ENCODE results near the gene EPC1.

Gene EPC1

DNA sequence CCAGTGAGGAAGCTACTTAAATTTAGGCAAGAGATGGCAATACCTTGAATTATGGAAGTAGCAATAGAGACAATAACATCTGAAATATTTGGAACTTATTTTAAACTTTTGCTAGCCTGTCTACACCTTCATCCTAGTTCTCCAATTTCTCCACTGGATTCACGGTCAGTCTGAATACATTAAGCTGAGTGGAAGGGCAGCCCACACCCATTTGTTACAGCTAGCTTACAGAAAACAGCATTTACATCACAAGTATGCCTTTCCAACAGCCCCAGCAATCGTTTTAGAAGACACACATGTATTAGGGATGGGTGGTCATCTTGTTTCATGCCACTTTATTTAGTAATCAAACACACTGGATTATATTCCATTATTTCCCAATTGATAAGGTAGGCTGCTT is 16.7 kb downstream of the EPC1 start:
- no peak for DNase-seq

DNA sequence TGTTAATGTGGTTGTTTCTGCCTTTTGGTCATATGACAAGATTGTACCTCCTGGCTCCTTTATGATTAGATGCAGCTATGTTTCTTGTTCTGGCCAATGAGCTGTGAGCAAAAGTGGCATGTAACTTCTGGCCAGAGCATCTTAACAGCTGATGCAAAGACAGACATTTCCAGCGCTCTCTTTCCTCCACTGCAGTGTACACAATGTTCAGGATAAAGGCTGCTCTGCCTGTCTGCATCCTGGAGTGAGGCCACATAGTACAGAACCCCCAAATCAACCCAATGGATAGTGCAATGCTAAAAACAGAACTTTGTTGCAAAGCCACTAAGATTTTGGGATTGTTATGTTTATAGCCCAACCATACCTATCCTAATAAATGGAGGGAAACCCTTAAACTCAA is 17.9 kb downstream of the EPC1 start:
- no peak for DNase-seq

GRCh38 chr10:32328499-32328898 is 18.5 kb downstream of the EPC1 start:
- no peak for DNase-seq

GRCh38 chr10:32327364-32327691 is 19.6 kb downstream of the EPC1 start:
- no peak for DNase-seq

DNA sequence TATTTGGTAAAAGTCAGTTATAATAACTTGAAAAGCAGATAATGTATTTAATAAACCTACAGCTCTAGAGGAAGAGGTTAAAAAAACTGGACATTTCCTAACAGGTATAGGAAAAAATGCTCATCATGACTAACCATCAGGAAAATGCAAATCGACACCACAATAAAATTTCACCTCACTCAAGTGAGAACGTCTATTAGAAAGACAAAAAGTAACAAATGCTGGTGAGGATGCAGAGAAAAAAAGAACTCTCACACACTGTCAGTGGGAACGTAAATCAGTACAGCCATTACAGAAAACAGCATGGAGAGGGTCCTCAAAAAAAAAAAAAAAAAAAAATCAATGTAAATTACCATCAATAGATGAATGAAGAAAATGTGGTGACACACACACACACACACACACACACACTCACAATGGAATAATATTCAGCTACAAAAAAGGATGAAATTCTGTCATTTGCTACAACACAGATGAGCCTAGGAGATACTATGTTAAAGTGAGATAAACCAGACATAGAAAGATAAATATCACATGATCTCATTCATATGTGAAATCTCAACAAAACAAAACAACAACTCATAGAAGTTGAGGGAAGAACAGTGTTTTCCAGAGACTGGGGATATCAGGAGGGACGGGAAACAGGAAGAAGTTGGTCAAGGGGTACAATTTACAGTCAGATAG is 20.1 kb downstream of the EPC1 start:
- no peak for DNase-seq

DNA sequence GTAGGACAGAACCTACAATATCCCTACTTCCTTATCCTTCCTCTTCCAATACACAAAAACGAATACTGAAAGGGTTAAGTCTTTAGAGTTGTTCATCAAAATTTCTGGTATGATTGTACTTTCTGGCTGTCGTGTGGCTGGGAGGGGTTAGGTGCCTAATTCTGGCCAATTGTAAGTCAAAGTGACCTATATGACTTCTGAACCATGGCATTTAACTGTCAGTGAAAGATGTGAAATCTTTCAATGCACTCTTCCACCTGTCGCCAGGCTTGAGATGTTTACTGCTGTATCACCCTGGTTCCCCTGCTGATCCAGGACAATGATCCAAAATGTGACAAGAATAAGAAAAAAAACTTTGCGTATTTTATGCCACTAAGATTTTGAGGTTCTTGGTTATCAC is 20.8 kb downstream of the EPC1 start:
- no peak for DNase-seq

DNA sequence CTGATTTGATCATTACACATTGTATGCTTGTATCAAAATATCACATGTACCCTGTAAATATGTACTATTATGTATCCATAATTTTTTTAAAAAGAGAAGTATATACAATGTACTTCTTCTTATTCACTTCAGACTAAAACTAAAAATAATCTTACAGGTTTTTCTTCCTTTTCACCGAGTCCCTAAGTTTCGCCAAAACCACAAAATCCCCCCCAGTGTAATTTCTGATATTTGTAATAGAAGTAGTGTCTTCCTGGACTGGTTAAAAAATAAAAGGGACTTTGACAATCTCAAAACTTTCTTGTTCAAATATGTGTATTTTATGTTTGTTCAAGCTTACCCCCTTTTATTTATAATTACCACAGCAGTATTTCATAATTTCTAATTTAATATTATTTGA is 23.9 kb downstream of the EPC1 start:
- DNase-seq: no peak

- no peak for DNase-seq
Observed at GRCh38 chr10:32321016-32321631, 25.8 kb downstream of the EPC1 start.

DNA sequence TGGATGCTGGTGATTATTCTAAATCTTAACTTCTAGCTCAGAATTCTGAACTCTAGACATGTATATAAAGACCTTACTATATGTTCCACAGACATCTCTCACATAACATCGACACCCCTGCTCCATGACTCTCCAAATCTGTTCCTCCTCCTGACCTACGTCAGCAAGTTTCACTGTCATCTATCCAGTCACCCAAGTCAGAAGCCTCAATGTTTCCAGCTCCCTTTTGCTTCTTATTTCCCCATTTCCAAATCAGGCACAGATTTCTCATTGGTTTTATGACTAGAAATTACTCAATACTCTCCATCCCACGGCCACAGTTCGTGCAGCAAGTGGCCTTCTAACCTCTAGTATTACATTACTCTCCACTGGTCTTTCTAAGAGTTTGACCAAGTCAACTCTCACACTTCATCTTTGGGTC is 28.5 kb downstream of the EPC1 start:
- no peak for DNase-seq

DNA sequence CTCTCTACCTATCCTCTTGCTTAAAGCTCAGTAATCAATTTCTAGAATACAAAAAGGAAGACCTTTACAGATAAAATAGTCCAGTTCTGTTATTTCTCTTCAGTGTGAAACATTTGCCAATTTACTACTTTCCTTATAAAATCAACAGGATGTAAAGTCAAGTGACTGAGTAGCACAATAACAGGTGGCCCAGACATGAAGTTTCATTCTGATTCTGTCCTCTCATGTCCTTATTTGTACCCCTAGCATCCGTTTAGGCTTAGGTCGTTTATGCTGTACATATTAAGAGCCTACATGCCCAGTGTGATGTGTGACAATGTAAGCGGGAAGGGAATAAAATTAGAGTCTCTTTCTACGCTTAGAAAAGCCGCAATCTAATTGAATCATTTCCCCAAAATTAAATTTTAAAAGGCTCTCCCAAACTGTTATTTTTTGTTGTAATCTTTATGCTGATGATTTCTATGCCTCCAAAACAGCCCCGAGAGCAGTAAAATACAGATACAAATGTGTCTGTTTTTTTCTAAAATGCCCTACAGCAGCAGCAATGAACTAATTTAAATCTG is 29.1 kb downstream of the EPC1 start:
- no peak for DNase-seq

GRCh38 chr10:32315424-32315823 is 31.5 kb downstream of the EPC1 start:
- DNase-seq: no peak

- no peak for DNase-seq
Observed at GRCh38 chr10:32314588-32314987, 32.4 kb downstream of the EPC1 start.

GRCh38 chr10:32308027-32308603 is 38.8 kb downstream of the EPC1 start:
- DNase-seq: no peak

DNA sequence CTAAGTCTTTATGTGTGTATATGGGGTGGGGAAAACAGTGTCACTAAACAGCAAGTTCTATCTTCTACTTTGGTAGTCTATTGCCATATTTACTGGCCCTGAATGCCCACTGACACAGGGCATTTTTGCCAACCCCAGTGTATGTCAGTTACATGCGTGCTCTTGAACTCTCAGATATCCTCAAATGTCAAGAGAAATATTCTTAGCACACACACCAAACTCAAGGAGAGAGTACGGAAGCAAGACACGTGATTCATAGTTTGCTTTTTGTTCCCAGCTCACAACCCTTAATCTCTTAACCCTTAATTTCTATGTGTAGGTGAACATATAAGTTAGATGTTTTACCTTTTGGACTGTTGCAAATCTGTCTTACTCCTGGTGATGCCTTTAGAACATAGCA is 39.3 kb downstream of the EPC1 start:
- DNase-seq: no peak

- DNase-seq: no peak
Observed at GRCh38 chr10:32299354-32299980, 47.5 kb downstream of the EPC1 start.

DNA sequence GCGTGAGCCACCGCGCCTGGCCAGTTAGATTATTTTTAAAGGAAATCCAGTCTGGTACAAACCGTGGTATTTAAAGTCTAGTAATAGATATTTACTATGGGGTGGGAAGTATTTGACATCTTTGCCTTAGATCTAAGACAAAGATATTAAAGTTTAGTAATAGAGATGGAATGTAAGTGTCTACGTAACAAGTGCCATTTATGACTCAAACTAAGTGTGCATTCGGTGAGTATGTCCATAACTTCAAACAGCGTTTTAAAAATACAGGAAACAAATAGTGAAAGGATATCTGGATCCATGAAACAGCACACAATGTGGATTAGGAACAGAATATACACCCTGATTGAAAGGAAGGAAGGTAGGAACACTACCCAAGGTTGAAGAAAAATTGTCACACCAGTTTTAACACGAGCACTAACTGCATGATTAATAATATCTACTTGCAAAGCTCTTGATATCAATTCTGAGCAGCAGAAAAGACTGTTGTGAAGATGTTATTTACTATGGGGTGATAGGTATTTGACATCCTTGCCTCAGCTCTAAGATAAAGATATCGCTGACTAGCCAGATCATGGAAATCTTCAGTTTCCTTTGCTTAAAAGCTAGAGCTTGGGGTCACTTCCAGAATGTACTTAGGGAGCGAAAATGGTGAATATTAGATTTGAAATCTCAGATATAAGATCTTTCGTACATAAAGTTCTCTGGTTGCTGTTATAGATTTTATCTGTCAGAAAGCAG is 48.7 kb downstream of the EPC1 start:
- no peak for DNase-seq

- no peak for DNase-seq
Observed at GRCh38 chr10:32295027-32295426, 51.9 kb downstream of the EPC1 start.

- no peak for DNase-seq
Observed at GRCh38 chr10:32293581-32293980, 53.4 kb downstream of the EPC1 start.

GRCh38 chr10:32279795-32280194 is 67.2 kb downstream of the EPC1 start:
- no peak for DNase-seq

DNA sequence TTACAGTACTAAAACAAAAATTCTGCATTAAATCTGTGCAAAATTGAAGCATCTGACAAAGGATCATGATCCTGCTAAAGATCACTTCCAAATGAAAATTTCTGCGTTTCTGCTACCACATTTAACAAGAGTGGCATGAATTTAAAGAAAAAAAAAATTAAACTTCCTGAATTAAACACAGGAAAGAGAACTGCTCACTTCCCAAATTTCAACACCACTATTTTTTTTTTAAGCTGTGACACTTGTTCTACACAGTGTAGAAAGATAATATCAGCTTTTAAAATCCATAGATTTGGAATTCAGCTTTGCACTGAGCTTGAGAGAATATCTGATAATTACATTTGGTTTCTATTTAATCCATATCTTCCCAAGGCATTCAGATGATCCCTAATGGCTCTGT is 73.6 kb downstream of the EPC1 start:
- no peak for DNase-seq

- no peak for DNase-seq
Observed at GRCh38 chr10:32271617-32272016, 75.3 kb downstream of the EPC1 start.

DNA sequence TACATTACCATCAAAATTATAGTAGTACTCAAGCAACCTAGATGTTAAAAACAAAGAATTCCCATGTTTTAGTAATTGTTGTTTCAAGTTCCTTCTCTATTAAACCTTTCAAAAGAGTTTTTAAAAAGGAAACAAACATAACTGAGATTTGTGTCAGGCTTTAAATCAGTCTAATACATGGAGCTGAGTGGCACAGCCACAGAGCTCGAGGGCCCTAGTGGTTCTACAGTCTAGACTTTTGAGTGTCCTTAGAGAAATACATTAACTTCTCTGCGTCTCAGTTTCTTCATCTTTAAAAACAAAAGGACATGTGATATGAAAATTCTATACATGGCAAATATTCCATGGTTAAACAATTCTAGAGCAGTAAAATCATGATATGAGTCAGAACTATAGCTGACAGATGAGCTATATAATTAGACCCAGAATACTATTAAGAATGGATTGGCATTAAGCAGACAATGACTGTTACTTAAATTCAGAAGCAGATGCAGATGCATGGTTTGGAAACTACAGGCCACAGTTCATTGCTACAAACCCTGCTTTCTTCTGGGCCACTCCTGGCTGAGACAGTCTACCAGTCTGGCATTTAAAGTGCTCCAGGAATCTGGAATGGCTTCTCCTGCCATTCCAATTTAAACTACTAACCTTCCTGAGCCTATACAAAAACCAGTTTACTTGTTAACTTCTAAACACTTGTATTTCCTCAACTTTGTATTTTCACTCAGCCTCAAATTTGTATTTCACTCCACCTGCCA is 77.4 kb downstream of the EPC1 start:
- DNase-seq: no peak

DNA sequence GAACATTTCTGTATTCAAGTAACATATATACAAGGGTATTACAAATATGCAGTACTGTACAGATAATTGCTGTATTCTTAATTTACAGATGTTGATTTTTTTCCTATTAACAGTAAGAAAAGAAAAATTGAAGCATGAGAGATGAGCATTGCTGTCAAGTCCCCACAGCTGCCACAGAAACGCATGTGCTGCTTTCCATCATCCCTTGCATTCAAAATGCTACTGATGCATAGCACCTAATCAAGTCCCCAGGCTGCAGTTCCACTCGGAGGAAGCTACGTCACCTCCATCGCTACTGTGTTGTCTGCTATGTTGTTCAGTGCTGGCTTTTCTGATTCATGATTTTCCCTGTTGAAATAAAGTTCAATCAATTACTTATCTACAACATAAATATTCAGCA is 78.2 kb downstream of the EPC1 start:
- DNase-seq: no peak

Measured in NCI-H2029 treated with DMSO at 0.1 percent for 48 hours (cell line).